ENCODE measurements around the gene SEMA5A.

Gene SEMA5A

DNA sequence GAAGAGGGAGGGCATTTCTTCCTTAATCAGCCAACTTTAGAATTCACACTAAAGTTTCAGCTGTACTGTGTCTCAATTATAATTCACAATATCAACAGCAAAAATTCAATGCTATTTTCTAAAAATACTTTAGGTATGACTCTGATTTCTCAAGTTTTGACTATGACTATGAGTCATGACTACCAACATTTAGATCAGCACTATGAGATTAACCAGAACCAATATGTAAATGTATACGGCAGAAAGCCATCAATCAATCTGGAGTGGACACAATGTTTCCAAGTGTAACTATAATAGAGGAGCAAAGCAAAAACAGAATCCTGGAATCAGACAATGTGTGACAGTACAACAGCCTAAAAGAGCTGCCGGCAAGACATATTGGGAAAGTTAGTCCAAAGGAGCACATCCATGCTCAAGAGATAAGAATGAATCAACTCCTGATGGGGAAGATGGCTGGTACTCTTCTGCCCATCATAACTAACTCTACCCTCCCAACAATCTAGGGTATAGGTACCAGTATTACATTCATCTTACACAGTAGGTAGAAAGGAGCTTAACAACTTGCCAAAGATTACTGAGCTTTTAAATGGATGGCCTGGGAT lies 294.4 kb downstream of the SEMA5A start:
- no peak for TF ChIP-seq CTCF (IDR thresholded peaks at IDR 0.05; ENCODE audit: insufficient read depth, missing control alignments)
- DNase-seq (ENCODE audit: insufficient read length, low spot score) (no peak), FAIRE-seq (no peak)

DNA sequence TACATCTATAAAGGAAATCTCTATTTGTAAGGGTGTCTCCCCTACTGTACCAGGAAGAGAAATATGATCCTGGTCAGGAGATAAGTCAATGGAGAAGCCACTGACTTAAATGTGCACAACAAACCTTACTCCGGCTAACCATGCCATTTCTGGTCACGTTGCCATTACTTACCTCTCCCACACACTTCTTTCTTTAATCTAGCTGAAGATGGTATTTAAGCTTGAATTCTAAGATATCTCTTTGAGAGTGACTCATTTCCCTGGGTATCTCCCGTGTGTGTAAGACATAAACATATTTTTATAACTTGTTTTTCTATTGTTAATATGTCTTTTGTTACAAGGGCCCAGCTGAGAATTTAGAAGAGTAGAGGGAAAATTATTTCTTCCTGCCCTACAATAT lies 296.6 kb downstream of the SEMA5A start:
- FAIRE-seq (no peak), DNase-seq (ENCODE audit: insufficient read length, low spot score) (no peak)
- no peak for TF ChIP-seq CTCF (IDR thresholded peaks at IDR 0.05; ENCODE audit: insufficient read depth, missing control alignments)

GRCh38 chr5:9245071-9245470 lies 300.8 kb downstream of the SEMA5A start:
- DNase-seq (ENCODE audit: insufficient read length, low spot score) (no peak), FAIRE-seq (no peak)

DNA sequence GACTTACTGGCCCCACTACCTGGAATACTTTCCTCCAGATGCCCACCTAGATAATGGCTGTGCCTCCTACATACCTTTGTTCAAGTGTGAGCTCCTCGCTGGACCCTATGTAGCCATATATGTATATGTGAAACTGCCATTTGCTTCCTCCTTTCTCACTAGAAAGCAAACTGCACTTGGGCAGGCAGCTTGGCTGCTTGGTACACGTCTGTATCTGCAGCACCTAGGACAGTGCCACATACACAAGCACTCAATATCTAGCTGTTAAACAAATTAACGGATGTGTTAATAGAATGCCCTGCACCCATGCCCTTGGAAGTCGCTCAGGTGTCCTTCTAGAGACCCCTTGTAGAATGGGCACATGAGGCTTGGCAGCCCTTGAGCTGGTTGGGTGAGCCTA lies 301.5 kb downstream of the SEMA5A start:
- no peak for FAIRE-seq

More at GRCh38 chr5:9245071-9245470, 300.8 kb downstream of the SEMA5A start:
- TF ChIP-seq CTCF (IDR thresholded peaks at IDR 0.05; ENCODE audit: insufficient read depth, missing control alignments), result no peak

GRCh38 chr5:9241479-9242305 lies 304.2 kb downstream of the SEMA5A start:
- DNase-seq (ENCODE audit: insufficient read length, low spot score), result no peak
- no peak for TF ChIP-seq CTCF (IDR thresholded peaks at IDR 0.05; ENCODE audit: insufficient read depth, missing control alignments)
- FAIRE-seq, result no peak

More for the DNA sequence above, 301.5 kb downstream of the SEMA5A start:
- DNase-seq (ENCODE audit: insufficient read length, low spot score), result no peak
- TF ChIP-seq CTCF (IDR thresholded peaks at IDR 0.05; ENCODE audit: insufficient read depth, missing control alignments), result no peak

DNA sequence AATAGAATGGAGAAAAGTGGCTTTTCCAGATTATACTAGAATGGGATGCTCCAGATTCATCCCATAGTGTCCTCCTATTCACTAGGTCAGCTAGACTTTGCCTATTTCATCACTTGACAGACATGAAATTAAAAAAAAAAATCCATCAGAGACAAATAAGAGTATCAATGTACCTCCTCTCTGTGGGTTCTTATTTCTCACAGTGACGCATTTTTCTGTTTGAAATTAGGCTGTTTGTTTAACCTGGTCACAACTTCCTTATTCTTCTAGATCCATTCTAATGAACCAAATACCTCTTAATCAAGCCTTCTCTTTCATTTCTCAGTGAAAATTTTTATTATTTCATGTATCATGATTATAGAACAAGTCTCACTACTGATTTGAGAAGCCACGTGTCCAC lies 305.4 kb downstream of the SEMA5A start:
- TF ChIP-seq CTCF (IDR thresholded peaks at IDR 0.05; ENCODE audit: insufficient read depth, missing control alignments), result no peak
- FAIRE-seq, result no peak
- DNase-seq (ENCODE audit: insufficient read length, low spot score), result no peak

GRCh38 chr5:9239626-9240025 lies 306.2 kb downstream of the SEMA5A start:
- TF ChIP-seq CTCF (IDR thresholded peaks at IDR 0.05; ENCODE audit: insufficient read depth, missing control alignments), result no peak
- DNase-seq (ENCODE audit: insufficient read length, low spot score), result no peak
- FAIRE-seq, result no peak

All from D721Med (cell line).